CD4-positive, alpha-beta T cell treated with Interleukin-21 for 1 hour (primary cell): ENCODE data around the gene TRIM71.
"Not testable (repeated sequence)": the region's sequence is repeated elsewhere in the genome, so short reads cannot be mapped to it uniquely, and the experiment has no call there.

ENCODE experiments used
- DNase-seq: peaks from one replicate; pipeline ENCODE4 v3.0.0-alpha.2; 2020

The TRIM71 gene

DNA sequence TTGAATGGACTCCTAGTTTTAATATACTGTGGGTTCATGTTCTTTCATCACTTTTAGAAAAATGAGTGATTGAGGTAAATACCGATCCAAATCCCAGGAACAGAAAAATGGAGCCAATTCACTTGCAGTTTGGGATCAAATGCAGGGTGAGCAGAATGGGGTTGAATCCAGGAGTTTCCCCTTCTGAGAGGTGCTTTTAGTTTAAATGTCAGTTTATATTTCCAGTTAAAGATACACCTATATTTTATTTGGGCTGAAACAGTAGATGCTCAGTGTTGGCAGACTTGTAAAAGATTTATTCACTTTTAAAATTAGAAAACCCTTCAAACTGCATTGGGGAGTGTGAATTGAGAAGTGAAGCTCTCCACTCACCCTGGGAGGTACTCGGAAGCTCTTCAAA, 2.6 kb downstream of the TRIM71 start:
- DNase-seq: no peak

DNA sequence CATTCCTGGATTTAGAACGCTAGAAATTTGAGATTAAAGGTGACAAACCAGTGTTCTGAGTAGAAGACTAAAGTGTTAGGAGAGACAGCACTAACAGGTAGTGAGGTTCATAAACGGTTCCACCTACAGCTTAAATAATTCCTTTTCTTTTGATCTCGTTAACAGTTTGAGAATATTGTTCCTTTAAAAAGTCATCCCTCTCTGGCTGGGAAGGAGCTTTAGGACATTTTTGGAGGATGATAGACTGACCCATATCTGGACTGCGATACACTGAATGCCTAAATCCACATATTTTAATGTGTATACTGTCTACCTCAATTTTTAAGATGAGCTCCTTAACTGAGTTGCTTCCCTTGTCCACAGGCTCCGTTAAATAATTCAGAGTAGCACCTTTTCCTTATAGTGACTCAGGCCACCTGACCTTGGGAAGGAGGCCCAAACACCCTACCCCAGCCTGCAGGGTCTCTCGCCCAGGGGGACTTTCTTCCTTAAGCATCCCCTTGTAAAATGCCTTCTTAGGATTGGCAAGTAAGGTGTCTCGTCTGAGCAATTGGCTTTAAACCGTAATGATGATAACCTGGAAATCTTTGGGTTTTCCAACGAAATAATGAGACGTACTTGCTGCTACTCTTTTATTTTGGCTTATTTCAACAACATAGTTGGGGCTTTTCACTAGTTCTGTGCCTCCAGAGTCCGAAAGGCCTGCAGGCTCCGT, 3.3 kb downstream of the TRIM71 start:
- DNase-seq: no peak

DNA sequence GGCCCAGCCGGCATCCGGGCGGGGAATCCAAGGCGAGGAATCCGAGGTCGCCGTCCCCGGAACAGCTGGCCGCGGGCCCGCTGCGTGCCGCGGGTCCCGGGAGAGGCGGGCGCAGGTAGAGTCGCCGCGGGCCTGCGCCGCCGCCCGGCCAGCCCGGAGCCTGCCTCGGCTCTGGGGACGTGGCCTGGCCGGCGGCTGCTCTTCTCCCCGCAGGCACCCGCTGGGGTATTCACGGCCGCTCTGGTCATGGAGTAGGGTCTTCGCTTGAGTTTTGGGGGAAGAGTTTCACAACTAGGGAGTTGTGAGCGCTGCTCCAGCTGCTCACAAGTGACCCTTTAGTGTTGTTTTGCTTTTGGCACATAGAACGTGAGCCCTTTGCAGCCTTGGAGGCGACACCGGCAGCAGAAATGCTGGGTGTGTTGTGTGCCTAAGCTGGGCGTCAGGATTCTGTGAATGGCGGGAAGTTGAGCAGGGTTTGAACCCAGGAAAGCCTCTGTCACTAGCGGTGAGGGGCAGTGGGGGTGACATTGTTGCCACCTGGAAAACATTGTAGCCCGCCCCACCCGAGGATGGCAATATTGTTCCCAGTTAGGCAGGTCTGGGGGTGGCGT, 4.0 kb downstream of the TRIM71 start:
- no peak for DNase-seq

DNA sequence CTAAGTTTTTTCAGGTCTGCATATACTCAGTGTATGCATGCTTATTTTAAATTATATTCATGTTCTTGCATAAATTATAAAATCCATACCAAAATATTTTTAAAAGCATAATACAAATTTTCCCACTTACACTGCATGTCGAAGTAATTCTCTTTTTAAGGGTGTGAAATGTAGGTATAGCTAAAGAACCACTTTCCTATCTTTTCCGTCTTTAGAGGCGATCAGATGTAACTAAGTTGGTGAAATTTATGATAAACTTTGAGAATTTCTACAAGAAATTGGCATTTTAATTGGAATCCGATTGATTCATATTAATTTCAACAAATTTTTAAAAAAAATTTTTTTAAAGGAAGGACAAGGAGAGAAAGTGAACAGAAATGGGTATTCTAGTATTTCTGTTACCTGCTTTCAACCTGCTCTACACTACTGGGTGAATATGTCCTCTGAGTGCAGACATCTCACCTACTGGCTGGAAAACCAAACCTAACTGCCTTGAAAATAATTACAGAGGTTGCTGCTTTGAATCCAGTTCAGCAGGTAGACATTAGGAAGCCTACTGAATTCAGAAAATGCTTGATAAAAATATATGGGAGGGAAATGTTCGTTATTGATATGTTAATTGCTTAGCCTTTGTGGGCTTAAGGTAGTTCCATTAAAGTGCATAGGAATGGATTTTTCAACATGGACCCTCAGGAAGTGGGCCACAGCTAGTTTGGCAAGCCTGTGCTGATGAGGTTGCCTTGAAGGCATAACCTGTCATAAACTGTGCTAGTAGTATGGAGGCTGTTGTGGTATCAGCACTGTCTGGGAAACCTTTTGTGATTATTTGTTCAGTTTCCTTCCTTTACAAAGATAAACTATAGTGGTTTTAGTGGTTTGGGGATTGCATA, 5.1 kb downstream of the TRIM71 start:
- DNase-seq: no peak

DNA sequence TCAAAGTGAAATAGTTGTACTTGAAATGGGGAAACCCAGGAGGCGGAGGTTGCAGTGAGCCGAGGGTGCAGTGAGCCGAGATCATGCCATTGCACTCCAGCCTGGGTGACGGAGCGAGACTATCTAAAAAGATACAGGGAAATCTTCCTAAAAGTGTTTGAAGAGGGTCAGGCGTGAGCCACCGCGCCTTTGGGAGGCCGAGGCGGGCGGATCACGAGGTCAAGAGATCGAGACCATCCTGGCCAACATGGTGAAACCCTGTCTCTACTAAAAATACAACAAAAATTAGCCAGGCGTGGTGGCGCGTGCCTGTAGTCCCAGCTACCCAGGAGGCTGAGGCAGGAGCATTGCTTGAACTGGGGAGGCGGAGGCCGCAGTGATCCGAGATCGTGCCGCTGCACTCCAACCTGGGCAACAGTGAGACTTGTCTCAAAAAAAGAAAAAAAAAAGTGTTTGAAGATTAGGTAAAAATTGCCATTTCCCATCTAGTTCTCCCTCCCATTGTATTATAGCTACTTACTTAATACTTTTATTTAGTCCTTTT, 5.9 kb downstream of the TRIM71 start:
- not testable (repeated sequence) for DNase-seq

DNA sequence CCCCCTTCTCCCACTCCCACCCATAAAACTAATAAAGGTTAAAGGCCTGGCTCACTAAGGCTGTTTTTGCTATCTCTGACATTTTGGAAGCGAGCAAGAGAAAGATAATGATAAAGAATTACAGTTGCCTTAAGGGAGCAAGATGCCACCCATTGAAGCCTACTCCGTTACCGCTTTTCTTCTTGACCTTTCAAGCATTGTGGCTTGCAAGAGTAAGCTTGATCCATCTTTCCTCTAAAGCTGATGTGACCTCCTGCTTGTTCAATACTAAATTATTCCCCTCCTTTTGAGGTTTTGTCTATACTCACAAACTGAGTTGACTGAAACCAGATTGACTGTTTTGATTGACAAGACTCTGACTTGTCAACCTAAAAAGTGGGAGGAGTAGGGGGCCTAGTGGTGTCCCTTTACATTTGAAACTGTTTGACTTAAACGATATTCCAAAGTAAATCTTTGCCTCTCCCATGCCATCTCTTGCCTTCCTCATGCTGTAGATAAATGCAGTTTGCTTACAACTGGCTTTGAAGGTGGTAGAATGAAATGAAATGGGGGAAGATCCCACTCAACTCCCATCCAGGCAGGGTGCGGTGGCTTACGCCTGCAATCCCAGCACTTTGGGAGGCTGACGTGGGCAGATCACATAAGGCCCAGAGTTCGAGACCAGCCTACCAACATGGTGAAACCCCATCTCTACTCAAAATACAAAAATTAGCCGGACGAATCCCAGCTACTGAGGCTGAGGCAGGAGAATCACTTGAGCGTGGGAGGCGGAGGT, 8.0 kb downstream of the TRIM71 start:
- no peak for DNase-seq

DNA sequence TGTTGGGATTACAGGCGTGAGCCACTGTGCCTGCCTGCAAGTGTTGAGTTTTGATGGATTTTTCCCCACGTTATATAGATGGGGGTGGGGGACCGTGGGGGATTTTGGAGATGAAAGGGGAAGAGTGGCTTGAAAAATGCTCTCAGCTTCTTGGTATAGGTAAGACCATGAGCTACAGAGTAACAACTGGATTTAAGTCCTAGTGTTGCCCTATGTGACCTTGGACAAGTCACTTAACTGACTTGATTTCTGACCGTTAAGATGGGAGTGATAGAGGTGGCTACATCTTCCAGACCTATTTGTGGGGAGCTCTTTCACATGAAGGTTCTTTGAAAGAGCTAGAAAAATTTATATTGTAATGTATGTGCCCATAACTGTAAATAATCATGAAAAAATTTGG, 13.3 kb downstream of the TRIM71 start:
- no peak for DNase-seq

DNA sequence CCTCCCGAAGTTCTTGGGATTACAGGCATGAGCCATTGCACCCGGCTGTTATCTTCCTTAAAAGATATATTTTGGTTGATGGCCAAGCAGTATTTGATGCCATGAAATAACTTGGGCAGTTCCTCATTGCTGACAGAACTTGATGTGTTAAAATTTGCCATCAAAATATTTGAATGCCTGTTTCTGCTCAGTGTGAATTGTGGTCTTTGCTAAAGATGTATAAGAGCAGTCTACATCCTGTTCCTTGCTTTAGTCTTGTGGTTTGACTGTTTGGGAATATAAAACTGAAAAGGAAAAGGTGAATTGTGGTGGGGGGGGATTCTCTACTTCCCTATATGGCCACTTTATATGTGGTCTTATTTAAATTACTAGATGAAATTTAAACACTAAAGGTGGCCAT, 14.0 kb downstream of the TRIM71 start:
- DNase-seq: no peak

DNA sequence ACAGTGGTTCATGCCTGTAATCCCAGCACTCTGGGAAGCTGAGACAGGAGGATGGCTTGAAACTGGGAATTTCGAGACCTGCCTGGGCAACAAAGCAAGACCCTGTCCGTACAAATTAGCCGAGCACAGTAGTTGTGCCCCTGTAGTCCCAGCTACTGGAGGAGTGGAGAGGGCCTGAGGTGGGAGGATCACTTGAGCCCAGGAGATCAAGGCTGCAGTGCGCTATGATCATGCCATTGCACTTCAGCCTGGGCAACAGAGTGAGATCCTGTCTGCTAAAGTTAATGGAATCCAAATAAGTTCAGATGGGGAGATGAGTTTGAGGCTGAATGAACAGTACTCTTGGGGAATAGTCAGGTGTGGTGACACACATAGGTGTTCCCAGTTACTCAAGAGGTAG, 14.4 kb downstream of the TRIM71 start:
- no peak for DNase-seq

DNA sequence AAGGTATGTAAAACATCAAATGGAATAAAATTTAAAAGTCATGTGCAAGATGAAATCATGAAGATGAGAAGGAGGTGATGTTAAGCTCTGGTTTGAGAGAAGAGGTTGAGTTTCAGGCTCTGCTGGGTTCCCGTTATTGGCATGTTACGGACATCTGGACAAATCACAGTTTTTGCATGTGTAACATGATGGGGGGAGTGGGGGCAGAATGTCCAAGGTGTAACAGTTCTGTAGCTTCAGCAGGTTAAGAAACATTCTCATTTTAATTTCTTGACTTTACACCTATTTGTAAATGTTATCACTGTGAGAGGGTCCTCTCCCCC, 17.2 kb downstream of the TRIM71 start:
- no peak for DNase-seq

DNA sequence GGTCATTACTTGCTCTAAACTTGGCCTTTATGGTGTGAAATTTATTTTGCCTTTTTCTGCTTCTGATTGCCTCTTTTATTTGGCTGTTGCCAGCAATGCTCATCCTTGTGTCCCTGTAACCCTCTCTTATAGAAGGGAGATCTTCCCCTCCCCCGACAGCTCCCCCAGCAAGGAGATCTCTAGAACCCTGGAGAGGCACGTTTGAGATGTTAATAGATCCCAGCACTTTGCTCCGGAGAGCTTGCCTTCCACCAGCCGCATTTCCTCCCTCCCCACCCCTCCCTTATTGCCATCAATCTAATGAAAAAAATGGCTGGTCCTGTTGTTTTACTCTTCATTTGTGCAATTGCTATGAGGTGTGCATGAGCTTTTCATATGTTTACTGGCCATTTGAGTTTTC, 18.2 kb downstream of the TRIM71 start:
- no peak for DNase-seq

DNA sequence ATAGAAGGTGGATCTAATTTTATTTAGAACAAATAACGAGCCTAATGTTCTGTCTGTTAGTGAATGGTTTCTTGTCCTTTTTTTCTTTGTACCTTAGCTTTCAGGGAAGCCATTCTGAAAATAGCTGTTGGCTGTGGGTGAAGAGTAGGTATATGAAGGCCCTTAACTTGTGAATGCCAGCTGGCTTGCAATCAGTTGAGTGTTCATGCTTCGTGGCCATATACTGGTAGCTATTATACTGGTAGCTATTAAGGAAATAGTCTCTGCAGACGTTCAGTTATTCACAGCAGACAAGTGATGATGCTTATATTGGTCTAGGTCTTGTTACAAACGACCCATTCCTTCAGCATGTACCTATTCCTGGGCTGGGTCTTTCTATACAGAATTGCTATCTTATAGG, 18.8 kb downstream of the TRIM71 start:
- no peak for DNase-seq

DNA sequence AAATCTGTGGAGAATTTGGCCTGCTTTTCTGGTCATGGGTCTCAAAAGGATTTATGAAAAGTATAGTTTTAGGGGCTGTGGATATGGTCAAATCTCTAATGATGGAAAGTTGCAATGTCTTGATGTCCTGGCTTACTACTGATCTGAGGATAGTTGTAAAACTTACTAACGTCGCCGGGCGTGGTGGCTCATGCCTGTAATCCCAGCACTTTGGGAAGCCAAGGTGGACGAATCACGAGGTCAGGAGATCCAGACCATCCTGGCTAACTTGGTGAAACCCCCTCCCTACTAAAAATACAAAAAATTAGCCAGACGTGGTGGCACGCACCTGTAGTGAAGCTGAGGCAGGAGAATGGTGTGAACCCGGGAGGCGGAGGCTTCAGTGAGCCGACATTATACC, 19.6 kb downstream of the TRIM71 start:
- no peak for DNase-seq

DNA sequence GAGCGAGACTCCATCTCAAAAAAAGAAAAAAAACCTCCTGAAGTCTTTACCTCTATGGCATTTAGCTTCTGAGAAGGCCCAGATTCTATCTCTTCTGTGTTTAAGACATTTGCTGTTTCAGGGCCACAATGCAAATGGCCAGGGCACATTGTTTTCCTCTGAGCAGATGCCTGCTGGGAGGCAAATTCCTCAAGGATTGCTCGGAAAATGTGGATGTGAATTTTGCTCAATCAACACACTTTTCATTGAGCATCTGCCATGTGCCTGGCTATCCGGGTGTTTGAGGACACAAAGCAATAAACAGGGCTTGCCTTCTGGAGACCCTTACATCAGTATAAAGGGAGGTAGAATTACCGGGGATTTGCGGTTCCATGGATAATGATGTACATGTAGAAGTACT, 20.0 kb downstream of the TRIM71 start:
- DNase-seq: no peak

DNA sequence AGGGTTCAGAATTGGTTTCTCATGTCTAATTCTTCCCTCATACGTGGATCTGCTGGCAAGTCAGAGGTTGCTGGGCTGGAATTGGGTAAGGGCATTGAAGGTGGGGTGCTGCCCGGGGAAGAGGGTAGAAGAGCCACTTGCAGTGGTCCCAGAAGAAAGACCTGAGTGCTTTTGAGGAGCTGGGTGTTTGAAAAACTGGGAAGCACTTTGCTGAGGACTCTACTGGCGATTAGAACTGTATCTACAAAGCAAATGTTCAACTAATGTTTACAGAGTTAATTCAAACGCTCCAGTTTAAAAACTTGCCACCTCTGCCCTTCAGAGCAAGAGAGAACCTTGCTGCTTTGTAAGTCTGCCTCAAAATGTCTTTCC, 21.9 kb downstream of the TRIM71 start:
- no peak for DNase-seq

DNA sequence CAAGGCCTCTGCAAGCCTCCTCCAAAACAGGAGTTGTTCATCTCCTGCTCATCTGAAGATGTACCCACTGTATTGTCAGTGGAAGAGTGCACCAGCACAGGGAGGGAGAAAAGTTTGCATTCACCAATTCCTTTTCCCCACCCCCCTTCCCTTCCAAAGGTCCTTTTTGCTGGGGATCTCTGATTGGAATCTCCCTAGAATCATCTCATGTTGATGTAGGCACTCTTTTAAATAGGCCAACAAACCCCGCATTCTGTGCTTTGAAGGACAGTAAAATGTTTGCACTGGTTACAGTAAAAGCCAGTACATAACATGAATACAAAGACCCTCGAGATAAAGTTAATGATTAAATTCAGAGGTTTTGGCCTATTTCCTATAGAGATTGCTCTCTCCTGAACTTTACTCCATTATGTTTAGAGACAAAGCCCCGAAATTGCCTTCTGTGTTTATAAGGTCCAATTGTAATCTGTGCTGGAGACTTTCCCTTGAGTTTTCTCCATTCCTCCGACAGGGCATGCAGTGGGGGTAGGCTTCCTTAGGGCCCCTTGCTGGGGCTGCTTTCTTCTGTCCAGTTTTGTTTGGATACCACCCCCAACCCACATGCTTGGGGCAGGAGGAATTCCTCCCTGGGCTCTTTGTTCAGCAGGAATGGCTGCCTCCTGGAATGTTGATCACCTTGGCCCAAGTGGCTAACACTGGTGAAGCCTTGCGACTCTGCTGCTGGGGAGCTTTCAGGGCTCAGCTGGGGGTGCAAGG, 22.5 kb downstream of the TRIM71 start:
- no peak for DNase-seq

DNA sequence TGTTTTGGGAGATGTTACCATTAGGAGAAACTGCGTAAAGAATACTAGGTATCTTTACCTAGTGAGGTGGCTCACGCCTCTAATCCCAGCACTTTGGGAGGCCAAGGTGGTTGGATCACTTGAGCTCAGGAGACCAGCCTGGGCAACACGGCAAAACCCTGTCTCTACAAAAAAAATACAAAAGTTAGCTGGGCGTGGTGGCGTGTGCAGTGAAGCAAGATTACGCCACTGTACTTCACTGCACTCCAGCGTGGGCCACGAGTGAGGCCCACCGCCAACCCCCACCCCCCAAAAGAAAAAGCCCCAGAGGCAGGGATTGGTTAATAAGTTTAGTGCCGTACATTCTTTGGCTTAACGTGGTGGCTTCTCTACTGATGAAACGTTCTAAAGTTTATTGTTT, 23.5 kb downstream of the TRIM71 start:
- no peak for DNase-seq

DNA sequence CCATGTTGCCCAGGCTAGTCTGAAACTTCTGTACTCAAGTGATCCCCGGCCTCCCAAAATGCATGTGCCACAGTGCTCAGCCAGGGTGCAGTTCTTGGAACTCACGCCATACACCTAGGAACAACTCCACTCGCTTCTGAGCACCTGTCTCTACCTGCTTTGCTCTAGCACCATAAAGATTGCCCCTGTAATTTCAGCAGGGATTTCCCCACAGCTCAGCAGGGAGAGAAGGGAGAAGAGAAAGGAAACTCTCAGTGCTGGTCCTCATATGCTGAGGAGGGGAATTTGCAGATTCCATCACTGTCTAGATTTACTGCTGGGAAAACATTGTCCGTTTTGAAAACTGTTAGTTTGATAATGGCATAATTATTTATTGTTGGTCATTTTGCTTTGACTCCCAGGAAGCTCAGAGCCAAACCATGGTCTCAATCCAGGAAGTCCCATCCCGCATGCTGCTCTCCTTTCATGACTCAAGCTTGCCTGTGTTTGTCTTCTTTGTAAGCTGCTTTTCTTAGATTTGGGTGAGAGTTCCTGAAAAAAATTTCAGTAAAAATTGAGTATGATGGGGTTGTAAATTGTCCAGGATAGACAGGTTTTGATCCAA, 24.2 kb downstream of the TRIM71 start:
- DNase-seq: no peak

DNA sequence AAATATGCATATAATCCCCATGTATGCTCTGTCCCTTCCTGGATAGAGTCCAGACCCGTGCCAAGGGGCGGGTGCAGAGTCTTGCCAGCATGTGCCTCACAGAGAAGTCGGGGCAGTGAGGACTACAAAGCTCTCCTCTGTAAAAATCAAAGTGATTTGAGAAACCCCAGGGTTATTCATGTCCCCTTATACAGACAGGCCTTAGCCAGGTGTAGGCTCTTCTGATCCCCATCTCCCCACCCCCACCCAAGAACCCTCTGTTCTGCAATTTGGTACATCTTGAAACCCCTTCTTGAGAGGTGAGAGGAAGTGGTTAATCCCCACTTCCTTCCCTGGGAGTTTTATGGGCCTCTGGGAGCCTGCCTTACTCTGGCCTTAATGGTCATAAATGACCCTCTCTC, 24.7 kb downstream of the TRIM71 start:
- no peak for DNase-seq

DNA sequence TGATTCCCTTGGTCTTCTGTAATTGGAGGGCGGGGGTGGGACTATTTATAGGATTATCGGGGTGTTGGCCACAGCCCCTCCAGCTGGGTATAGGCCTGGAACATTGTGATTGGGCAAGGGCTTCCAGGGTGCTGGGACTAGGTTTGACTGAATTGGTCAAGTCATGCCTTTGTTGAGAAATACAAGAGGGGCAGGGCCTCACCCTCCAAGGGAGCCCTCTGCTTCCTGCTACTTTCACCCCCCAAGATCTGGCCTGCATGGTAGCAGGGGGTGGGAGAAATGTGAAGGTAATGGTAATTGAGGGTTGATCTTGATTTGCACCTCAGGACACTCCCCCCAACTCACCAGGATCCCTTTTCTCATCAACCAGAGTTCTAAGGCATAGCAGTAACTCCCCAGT, 25.2 kb downstream of the TRIM71 start:
- no peak for DNase-seq

DNA sequence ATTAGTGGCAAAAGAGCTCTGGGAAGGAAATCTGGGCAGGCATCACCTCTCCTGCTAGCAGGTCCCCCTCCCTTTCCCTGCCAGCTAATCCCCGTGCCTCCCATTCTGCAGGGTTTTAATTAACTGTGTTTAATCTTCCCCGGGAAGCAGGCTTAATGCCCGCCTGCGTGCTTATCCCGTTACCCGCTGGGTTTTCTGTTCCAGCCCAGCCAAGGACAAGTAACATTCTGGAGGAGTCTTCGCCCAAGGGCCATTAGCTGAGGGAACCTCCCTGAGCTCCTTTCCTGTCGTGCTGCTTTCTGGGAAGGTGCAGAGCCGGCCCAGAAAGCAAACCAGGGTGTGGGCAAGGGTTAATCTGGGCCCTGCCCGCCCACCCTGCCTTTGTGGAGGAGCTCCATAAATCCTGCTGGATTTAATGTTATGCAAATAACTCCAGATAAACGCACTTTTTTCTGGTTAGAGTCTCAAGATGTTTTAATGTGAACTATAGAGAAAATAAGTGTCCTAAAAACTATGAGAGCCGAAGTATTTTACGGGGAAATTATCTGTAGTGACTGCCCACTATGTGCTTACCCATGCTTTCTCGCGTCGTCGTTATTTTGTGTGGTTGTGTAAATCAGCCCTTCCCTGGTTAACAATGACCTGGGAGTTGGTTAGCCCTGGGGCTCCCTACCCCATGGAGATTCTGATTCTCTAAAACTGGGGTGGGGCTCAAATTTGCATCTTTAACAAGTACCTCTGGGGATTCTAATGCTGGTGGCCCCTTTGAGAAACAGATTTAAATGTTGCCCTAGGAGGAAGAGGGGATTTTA, 25.9 kb downstream of the TRIM71 start:
- no peak for DNase-seq
